Measurements from ENCODE around the gene DNMT3B. TPM values are rescaled to one million over a fixed set of nuclear protein-coding genes. Genes with fewer than 3 reads are reported as not detected.
A peak's percentile ranks its signal among the peaks of the same experiment; 100 is the strongest.

DNMT3B gene
- total RNA-seq, 1 experiment from 2014 or later = 7.3 TPM

DNA sequence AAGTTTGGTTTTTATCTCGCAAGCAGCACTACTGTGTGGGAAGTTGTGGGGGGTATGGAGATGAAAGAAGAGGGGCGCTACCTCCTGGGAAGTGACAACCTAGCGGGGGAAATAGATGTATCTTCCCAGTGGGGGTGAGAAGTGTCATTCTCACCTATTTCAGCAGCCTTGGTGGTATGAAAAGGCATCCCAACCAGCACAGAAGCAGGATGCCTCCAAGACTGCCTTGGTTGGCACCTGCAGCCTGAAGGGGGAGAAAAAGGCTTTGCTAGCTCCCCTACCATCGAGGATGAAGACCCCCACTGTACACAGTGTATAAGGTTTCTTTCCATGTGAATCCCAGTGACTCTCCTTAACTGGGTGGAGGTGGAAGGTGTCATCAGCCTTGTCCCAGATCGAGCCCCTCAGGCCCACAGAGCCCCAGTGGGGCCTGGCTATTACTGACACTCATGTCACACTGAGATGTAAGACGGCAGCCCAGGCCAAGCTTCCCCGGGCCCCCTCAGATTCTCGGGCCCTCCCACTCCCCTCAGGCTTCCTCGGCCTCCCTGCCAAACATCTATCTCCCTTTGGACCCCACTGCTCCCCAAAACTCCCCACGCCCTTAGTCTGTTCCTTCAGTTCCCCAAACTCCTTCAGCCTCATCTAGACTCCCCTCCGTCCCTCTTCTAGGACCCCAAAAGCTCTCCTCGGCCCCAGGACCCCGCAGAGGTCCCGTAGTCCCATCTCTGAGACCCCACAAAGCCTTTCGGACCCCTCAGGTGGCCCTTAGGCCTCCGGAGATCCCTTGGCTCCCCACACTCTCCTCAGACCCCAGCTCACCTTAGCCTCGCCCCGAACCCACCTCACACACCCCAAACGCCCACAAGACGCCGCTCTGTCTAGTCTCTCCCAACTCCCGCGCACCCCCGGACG lies 19.6 kb upstream of the DNMT3B start:
- intact Hi-C loops (cut with micrococcal nuclease) = no loop called here
- H3K9me3 ChIP-seq (ENCODE audit: low read length) = no peaks in the 10 kb centered on the region
- no peaks in the 10 kb centered on the region for H3K36me3 ChIP-seq (ENCODE audit: low read depth, low read length)
- no peak overlapping the region for H3K27ac ChIP-seq (ENCODE audit: low read length)
- peak overlapping the region; percentile 85 for H2AFZ ChIP-seq (ENCODE audit: low read length)
- CTCF ChIA-PET = interaction anchor here (0.7 kb wide), 1 partner anchor 36 kb away, joined by 4 read pairs; no protein-coding TSS in a partner anchor
- peak overlapping the region; percentile 94 for H3K4me2 ChIP-seq (ENCODE audit: low read length)
- TF ChIP-seq EZH2 (IDR thresholded peaks at IDR 0.05; ENCODE audit: low read length, unreplicated experiment) = no peak
- TF ChIP-seq CTCF (conservative IDR thresholded peaks at IDR 0.05; ENCODE audit: low read depth, low read length) = no peak
- no peak for TF ChIP-seq EZH2phosphoT487 (IDR thresholded peaks at IDR 0.05; ENCODE audit: borderline replicate concordance, low read length)
- peaks cover 17% of the 10 kb centered on the region for H3K79me2 ChIP-seq (ENCODE audit: low read length)
- no peaks in the 10 kb centered on the region for H4K20me1 ChIP-seq (ENCODE audit: low read length)
- peak overlapping the region; percentile 80 for H3K9ac ChIP-seq (ENCODE audit: low read length)
- no peaks in the 10 kb centered on the region for H3K9me2 ChIP-seq (replicated peaks; ENCODE audit: low read length)
- TSS peak; percentile 35 for BruUV-seq (replicated peaks)
- peaks cover 33% of the 10 kb centered on the region for H3K4me1 ChIP-seq (ENCODE audit: insufficient read depth, low read length)
- POLR2A ChIA-PET (ENCODE audit: unreplicated experiment) = no interaction called here
- H3F3A ChIP-seq (ENCODE audit: low read length, unreplicated experiment) = peaks cover 3% of the 10 kb centered on the region
- DNase-seq (no peak), ATAC-seq (peak; percentile 2; the same call in 1 of the 2 replicates)
- H3K4me3 ChIP-seq (ENCODE audit: low read length) = peak overlapping the region; percentile 79
- H3K27me3 ChIP-seq (ENCODE audit: low read length) = no peaks in the 10 kb centered on the region

GRCh38 chr20:32743237-32744112 lies 18.7 kb upstream of the DNMT3B start, which contains the start of gene COMMD7:
TSS of gene COMMD7 (minus strand) at chr20:32743467. CDS start at chr20:32743391, 76 bp downstream.
- intact Hi-C loops (cut with micrococcal nuclease) = no loop called here
- Histone ChIP-seq H3K9ac (ENCODE audit: low read length) (peak within 1 kb of the TSS; percentile 80), H3K4me2 (ENCODE audit: low read length) (peak within 1 kb of the TSS; percentile 94), H3K4me3 (ENCODE audit: low read length) (peak within 1 kb of the TSS; percentile 79), H3K79me2 (ENCODE audit: low read length) (peaks cover 17% of the 10 kb centered on the region), H3K9me3 (ENCODE audit: low read length) (no peaks in the 10 kb centered on the region), H3K36me3 (ENCODE audit: low read depth, low read length) (no peaks in the 10 kb centered on the region), H2AFZ (ENCODE audit: low read length) (peak within 1 kb of the TSS; percentile 85), H3K27ac (ENCODE audit: low read length) (no peak within 1 kb of the TSS), H3K27me3 (ENCODE audit: low read length) (no peaks in the 10 kb centered on the region), H3F3A (ENCODE audit: low read length, unreplicated experiment) (peaks cover 3% of the 10 kb centered on the region), H3K9me2 (replicated peaks; ENCODE audit: low read length) (no peaks in the 10 kb centered on the region), H4K20me1 (ENCODE audit: low read length) (no peaks in the 10 kb centered on the region), H3K4me1 (ENCODE audit: insufficient read depth, low read length) (peaks cover 28% of the 10 kb centered on the region)
- CTCF ChIA-PET = interaction anchor here (0.7 kb wide), 1 partner anchor 35 kb away, joined by 4 read pairs; no protein-coding TSS in a partner anchor
- POLR2A ChIA-PET (ENCODE audit: unreplicated experiment) = interaction anchor here (0.6 kb wide), 1 partner anchor 11 kb away, joined by 3 read pairs; no protein-coding TSS in a partner anchor
- TF ChIP-seq CTCF (conservative IDR thresholded peaks at IDR 0.05; ENCODE audit: low read depth, low read length) (no peak), EZH2phosphoT487 (IDR thresholded peaks at IDR 0.05; ENCODE audit: borderline replicate concordance, low read length) (no peak), EZH2 (IDR thresholded peaks at IDR 0.05; ENCODE audit: low read length, unreplicated experiment) (no peak)
- DNase-seq = peak; percentile 59
- no TSS peak for BruUV-seq (replicated peaks)
- ATAC-seq = peak; percentile 53
